UCSD-AML1 (cell line): Measurements from ENCODE around the gene MRPS24.
"Not testable (repeated sequence)": the region's sequence is repeated elsewhere in the genome, so short reads cannot be mapped to it uniquely, and the experiment has no call there.

Experiments
- DNase-seq: peaks from one replicate; lab custom pipeline; 2025; ENCODE audit not compliant: unreplicated experiment; lab: John Stamatoyannopoulos, UW

The MRPS24 gene

GRCh38 chr7:43843296-43843695 is 26.0 kb downstream of the MRPS24 start:
- no peak for DNase-seq

GRCh38 chr7:43838201-43838658 is 31.1 kb downstream of the MRPS24 start:
- no peak for DNase-seq

- no peak for DNase-seq
Observed at GRCh38 chr7:43834463-43835251, 34.7 kb downstream of the MRPS24 start.

- not testable (repeated sequence) for DNase-seq
Observed at GRCh38 chr7:43830917-43831316, 38.4 kb downstream of the MRPS24 start.

GRCh38 chr7:43825391-43825808 is 43.9 kb downstream of the MRPS24 start:
- no peak for DNase-seq

GRCh38 chr7:43824963-43825362 is 44.4 kb downstream of the MRPS24 start:
- no peak for DNase-seq

- not testable (repeated sequence) for DNase-seq
Observed at GRCh38 chr7:43824513-43824912, 44.8 kb downstream of the MRPS24 start.

- no peak for DNase-seq
Observed at GRCh38 chr7:43823941-43824340, 45.4 kb downstream of the MRPS24 start.

GRCh38 chr7:43823425-43823824 is 45.9 kb downstream of the MRPS24 start:
- DNase-seq: not testable (repeated sequence)
